ENCODE measurements around the gene MZT2A.
"Not testable (repeated sequence)": the region's sequence is repeated elsewhere in the genome, so short reads cannot be mapped to it uniquely, and the experiment has no call there.

Gene MZT2A

GRCh38 chr2:131490616-131491468 lies 1.4 kb downstream of the MZT2A start:
- not testable (repeated sequence) for DNase-seq

GRCh38 chr2:131488306-131489205 lies 3.6 kb downstream of the MZT2A start:
- DNase-seq: no peak

- DNase-seq: not testable (repeated sequence)
Measured at GRCh38 chr2:131486201-131486902, 5.8 kb downstream of the MZT2A start.

- not testable (repeated sequence) for DNase-seq
Measured at GRCh38 chr2:131484906-131485460, 7.2 kb downstream of the MZT2A start.

- not testable (repeated sequence) for DNase-seq
Measured at GRCh38 chr2:131483981-131484820, 8.0 kb downstream of the MZT2A start.

GRCh38 chr2:131482506-131483155 lies 9.6 kb downstream of the MZT2A start:
- not testable (repeated sequence) for DNase-seq

GRCh38 chr2:131480351-131480750 lies 11.8 kb downstream of the MZT2A start:
- DNase-seq: not testable (repeated sequence)

GRCh38 chr2:131478850-131479461 lies 13.2 kb downstream of the MZT2A start:
- not testable (repeated sequence) for DNase-seq

- DNase-seq: not testable (repeated sequence)
Measured at GRCh38 chr2:131478074-131478849, 13.9 kb downstream of the MZT2A start.

- not testable (repeated sequence) for DNase-seq
Measured at GRCh38 chr2:131477227-131477626, 15.0 kb downstream of the MZT2A start.

GRCh38 chr2:131476363-131476762 lies 15.8 kb downstream of the MZT2A start:
- not testable (repeated sequence) for DNase-seq

- DNase-seq: no peak
Measured at GRCh38 chr2:131475831-131476230, 16.4 kb downstream of the MZT2A start, which contains the start of gene TUBA3D. Gene TUBA3D, plus strand, starts transcription at chr2:131476119. Its CDS starts 81 bp downstream, at chr2:131476200.

- DNase-seq: not testable (repeated sequence)
Measured at GRCh38 chr2:131473266-131473665, 18.9 kb downstream of the MZT2A start.

GRCh38 chr2:131471624-131472023 lies 20.6 kb downstream of the MZT2A start:
- not testable (repeated sequence) for DNase-seq

GRCh38 chr2:131470944-131471343 lies 21.3 kb downstream of the MZT2A start:
- DNase-seq: not testable (repeated sequence)

GRCh38 chr2:131467722-131468121 lies 24.5 kb downstream of the MZT2A start:
- not testable (repeated sequence) for DNase-seq

- not testable (repeated sequence) for DNase-seq
Measured at GRCh38 chr2:131454914-131455313, 37.3 kb downstream of the MZT2A start.

- DNase-seq: not testable (repeated sequence)
Measured at GRCh38 chr2:131451265-131451949, 40.8 kb downstream of the MZT2A start.

GRCh38 chr2:131447981-131448380 lies 44.2 kb downstream of the MZT2A start:
- not testable (repeated sequence) for DNase-seq
